Muscle of back (tissue), 11 donors: ENCODE results near the gene MRPL58. TPM values are rescaled to one million over a fixed set of nuclear protein-coding genes. Genes with fewer than 3 reads are reported as not detected.
A peak's percentile ranks its signal among the peaks of the same experiment; 100 is the strongest.
"Not testable (repeated sequence)": the region's sequence is repeated elsewhere in the genome, so short reads cannot be mapped to it uniquely, and the experiment has no call there.

Experiments
- DNase-seq, 3 donors: peaks; one replicate each; pipeline versions ENCODE4 v3.0.0 to v3.0.0-alpha.2; 2013
- polyA plus RNA-seq, 10 donors: library from polyadenylated mRNA; unstranded; fragments of 120-200 nt; gene quantifications; one replicate each; pipeline ENCODE4 v1.2.1, GENCODE V29; 2013; ENCODE audit not compliant: insufficient read length in 10 of 10

Gene MRPL58
- polyA plus RNA-seq, 10 donors, result 18.8 to 24.7 (median 21.6) TPM

DNA sequence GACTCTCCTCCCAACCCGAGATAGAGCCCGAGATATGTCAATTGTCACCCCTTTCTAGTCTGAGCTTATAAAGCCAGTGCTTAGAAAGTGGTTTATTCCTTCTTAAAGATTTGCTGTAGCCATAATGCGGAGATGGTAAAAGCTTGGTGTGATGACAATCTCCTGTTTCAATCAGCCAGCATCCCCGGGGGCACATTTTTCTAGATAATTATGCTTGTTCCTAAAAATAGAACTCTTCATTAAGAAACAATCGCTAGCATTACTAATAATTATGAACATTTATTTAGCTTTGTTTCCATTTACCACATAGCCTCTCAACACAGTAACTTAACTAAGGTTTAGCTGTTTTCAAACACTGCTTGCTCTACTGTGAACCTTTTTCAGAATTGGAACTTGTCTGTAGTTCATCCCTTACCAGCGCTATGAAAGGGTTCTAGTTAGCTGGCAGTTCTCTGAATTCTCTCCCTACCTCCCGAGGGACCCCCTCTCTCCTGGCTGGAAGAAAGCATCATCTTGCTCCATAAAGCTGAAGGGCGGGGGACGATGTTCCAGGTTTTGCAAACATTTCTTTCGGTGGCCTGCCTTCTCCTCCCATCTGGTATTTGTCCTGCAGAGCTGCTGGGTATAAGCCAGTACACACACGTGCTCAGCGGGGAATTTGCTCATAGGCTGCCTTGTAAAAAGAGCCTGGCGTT is 922 bp upstream of the MRPL58 start:
- peak; percentile 70 to 92 (median 74) for DNase-seq

DNA sequence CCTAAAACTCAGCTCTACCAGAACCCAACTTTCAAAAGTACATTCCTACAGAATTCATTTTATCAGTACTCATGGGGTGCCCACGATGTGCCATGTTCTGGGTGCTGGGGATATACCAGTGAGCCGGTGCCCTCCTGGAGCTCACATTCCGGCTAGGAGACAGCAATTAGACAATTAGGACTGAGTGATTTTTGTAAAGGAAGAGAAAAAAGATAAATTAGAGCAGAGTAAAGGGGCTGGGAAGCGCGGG is 449 bp upstream of the MRPL58 start:
- no peak for DNase-seq

DNA sequence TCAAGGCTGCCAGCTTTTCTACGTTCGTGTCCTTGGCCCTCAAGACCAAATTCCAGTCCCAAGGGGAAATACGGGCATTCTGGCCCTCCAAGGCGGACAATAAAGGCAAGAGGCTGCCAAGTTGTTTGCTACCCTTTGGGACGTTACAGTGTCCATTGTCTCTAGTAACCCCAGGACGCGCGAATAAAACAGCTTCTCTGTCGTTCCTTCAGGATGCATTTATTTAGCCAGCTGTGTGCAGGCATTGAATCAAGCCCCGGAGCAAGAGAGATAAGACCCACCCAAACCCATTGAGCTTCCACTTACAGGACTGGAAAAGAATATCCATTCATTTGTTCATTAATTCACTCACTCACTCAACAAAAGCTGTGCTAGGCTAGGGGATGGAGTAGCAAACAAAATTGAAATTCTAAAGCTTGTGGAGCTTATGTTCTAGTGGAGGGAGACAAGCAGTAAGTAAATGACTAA is 656 bp downstream of the MRPL58 start:
- no peak for DNase-seq

DNA sequence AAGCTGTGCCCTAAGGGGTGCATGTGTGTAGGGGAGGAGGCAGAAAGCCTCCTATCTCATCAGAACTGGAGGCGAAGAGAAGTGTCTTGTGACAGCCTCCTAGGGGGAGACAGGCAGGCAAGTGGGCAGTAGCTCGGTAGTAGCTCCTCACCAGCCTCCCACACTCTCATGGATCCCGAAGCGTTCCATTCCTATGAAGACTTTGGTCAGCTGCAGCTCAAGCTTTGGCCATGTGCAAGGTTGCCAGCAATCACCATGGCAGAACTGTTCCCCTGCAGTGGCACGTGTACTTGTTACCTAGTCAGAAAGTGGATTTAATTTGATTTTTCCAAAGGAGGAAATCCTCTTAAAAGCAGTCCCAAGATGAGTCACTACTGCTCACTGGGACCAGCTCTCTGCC is 6.7 kb downstream of the MRPL58 start:
- DNase-seq, result no peak

DNA sequence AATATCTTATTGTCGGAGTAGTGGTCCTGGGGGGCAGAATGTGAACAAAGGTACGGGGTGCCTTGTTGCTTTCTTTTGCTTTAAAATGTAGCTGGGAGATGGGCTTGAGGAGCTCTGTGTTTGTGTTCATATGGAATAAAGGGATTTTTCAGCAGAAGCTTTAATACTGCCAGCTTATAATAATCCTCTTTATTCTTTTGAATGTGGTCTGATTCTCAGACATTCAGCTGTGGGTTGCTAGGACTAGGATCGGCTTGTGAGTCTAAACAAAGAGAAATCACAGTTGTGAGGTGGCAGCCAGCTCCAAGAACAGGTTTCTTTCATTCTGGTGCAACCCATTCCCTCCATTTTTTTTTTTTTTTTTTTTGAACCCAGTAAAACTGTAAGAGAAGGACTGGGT is 7.2 kb downstream of the MRPL58 start:
- no peak for DNase-seq

DNA sequence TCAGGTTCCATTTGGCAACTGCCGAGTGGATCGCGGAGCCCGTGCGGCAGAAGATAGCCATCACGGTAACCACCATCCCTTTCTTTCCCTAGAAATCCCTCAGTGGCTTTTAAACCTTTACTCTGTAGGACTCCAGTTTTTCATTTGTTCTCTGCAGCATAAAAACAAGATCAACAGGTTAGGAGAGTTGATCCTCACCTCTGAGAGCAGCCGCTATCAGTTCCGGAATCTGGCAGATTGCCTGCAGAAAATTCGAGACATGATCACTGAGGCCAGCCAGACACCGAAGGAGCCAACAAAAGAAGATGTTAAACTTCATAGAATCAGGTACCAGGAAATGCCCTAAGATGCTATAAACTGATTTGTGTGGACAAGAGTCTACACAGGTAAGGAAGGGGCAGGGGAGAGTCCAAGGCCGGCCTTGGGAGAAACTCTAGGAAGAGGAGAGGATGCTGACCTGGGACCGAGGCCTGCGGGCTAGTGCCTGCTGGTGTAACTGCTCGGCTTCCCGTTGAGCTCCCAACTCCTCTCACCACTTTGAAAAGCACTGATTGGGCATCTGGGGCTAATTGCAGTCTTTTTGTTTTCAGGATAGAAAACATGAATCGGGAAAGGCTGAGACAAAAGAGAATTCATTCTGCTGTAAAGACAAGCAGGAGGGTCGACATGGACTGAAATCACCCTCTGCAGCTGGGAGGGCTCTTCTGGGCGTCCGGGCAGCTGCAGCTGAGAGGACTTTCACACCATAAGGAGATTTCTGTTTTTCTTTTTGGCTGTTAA is 8.1 kb downstream of the MRPL58 start:
- no peak for DNase-seq

DNA sequence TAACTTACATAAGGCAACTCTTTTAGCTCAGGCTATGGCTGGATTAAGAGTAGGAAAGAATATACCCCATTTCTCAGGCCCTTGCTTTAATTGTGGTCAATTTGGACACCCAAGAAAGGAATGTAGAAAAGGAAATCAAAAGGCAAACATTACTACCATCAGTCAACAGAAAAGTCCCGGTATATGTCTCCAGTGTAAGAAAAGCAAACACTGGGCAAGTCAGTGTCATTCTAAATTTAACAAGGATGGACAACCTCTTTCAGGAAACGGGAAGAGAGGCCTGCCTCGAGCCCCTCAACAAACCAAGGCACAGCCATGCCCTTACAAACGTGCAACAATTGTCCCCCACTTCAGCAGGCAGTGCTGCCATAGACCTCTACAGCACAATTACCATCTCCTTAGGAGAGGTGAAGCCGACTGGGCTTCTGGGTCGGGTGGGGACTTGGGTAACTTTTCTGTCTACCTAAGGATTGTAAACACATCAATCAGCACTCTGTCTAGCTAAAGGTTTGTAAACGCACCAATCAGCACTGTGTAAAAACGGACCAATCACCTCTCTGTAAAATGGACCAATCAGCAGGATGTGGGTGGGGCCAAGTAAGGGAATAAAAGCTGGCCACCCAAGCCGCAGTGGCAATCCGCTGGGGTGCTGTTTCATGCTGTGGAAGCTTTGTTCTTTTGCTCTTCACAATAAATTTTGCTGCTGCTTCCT is 12.4 kb downstream of the MRPL58 start:
- DNase-seq, result no peak

DNA sequence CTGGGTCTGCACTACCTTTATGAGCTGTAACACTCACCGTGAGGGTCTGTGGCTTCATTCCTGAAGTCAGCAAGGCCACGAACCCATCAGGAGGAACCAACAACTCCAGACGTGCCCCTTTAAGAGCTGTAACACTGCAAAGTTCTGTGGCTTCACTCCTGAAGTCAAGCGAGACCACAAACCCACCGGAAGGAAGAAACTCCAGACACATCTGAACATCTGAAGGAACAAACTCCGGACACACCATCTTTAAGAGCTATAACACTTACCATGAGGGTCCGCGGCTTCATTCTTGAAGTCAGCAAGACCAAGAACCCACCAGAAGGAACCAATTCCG is 12.9 kb downstream of the MRPL58 start:
- not testable (repeated sequence) for DNase-seq

DNA sequence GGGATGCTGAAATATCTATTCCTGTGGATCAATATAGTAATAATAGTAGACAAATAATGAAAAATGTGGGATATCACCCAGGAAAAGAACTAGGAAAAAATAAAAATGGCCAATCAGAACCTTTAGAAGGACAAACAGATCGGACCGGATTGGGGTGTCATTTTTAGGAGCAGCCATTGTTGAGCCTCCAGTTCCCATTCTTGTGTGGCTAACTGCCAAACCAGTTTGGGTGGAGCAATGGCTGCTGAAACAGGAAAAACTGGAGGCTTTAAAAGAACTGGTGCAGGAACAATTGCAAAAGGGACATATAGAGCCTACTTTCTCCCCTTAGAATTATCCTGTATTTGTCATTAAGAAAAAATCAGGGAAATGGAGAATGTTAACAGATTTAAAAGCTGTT is 14.2 kb downstream of the MRPL58 start:
- DNase-seq, result not testable (repeated sequence)

DNA sequence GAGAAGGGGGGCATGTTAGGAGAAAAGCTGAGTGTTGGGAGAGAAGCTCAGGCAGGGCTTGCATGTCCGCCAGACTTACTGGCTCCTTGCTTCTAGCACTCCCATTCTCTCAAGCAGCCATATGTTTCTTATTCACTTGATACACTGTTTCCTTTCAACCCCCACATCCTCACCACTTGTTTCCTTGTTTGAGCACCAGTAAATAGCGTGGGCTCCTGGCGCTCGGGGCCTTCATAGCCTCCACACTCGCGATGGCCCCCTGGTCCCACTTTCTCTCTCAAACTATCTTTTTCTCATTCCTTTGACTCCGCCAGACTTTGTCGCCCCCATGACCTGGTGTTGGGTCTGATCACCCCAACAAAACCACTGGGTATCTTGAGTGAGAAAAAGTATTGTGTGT is 17.7 kb downstream of the MRPL58 start:
- no peak for DNase-seq

DNA sequence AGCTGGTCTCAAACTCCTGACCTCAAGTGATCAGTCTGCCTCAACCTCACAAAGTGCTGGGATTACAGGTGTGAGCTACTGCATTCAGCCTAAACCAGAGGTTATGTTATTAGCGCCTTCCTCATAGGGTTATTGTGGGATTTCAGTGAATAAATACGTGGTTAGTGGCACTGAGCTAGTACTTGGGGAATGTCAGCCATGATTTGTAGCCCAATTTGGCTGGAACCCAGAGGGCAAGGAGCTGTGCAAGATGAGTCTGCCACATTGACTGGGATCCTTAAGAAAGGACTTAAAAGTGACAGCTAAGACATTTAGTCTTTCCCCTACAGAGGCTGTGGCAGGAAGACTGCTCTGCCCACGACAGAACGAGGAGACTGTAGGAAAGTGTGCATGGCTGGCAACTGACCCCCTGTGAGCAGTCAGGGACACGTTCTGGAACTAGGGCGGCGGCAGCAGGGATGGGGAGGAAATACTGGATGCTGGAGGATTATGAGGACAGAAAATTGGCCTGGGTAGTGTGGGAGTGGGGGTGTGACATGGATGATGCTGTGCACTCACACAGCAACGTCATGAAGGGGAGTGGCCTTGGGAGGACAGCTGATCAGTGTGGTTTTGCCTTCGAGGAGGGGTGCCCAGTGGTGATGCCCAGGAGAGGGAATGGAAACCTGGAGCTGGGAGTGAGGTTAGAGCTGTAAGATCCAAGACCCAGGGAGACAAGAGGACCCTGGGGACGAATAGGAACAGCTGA is 19.7 kb downstream of the MRPL58 start:
- DNase-seq, result peak; percentile 66 to 88 (median 84)

DNA sequence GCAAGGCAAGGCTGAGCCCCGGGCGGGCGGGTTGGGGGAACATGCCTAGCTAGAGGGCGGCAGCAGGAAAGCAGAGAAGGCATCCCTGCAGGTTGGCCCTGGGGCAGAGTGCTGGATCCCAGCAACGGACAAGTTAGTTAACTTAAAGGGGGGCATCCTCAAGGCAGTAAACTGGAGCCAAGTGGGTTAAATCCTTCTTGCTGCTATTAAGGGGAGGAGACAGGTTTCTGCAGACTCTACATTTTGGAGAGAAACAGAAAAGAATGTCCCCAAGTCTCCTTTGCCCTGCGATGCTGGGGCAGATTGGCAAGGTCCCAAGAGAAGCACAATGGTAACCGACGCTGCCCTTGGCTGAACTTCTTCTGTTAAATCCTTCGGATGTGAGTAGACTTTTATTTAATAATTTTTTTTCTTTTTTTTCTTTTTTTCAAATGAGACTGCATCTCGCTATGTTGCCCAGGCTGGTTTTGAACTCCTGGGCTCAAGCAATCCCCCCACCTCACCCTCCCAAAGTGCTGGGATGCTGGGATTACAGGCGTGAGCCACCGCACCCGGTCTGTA is 20.3 kb downstream of the MRPL58 start:
- DNase-seq, result peak in 2 of 3 donors; percentile 22 to 43

DNA sequence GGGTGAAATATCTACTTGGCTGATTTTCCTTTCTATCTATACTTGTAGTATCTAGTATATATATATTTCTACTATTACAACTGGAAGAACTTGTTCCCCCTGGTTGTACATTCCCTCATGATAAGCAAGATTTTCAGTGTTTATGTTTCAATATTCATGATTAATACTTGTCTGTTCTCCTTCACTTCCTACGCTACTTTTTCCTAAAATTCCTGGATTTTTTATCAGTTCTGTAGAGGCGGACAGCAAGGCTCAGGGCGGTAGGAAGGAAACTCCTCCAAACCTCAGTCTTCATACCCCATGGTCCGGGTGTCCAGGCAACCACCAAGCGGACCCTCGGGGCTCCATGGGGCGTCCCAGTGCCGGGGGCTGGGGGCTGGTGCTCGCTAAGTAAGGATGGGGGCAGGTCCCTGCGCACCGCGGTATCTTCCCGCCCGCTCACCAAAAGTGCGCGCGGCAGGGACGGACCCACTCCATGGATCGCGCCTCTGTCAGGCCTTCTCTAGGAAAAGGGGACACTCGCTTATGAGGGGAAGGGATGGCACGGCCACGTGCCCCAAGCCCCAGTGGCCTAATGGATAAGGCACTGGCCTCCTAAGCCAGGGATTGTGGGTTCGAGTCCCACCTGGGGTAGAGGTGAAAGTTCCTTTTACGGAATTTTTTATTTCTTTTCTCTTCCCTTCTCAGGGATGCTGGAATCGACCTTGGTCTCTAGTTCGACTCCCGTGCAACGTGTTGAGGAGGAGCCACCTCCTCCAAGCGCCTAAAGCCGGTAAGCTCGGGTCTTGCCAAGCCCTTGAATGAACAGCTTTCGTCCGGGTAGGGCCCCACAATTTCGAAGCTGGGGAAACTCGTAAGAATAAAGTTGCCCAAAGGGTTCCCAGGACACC is 21.1 kb downstream of the MRPL58 start:
- DNase-seq, result peak; percentile 95 to 97 (median 97)

DNA sequence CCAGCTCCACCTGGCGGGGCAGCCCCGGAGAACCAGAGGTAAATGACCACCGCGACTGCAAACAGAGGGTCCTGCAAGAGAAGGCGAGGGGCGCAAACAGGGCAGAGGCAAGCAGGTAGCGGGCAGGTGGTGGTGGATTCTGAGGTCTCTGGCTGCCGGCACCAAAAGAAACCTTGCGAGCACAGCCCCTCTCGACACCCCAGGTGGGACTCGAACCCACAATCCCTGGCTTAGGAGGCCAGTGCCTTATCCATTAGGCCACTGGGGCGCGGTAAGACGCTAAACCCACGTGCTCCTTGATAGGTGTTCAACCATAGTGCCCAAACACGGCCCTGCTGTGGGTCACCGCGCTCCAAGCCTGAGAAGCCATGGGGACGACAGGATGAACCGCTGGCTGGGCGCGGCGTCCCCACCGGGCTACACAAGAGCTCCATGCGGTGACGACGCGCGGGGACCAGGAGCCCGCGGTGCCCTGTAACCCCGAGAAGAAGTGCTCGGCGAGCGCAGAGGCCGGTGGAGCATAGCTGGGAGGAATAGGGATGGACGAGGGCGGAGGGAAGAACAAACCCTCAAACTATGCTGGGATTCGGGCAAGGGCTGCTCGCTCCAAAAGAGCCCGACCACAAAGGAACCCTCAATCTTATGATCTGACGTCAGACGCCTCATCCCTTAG is 21.9 kb downstream of the MRPL58 start:
- peak; percentile 89 to 95 (median 90) for DNase-seq

DNA sequence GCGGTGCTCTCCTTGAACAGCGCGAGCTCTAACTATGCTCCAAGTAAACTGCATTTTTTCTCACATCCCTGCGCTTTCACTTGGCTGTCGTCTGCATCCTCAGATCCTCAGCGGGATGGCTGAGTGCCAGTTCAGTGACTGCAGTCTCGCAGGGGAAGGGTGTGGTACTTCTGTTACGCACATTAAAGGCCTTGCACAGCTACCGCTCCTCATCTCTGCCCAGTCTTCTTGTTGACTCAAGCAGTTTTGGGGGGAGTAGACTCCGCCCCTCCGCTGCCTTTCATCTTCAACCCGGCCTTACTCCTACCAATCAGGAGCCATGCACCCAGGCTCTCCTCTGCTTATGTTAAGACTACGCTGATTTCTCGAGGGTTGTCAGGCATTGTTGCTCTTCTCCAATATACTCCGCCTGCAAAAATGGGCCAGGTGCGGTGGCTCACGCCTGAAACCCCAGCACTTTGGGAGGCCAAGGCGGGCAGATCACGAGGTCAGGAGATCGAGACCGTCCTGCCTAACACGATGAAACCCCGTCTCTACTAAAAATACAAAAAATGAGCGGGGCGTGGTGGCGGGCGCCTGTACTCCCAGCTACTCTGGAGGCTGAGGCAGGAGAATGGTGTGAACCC is 24.3 kb downstream of the MRPL58 start:
- peak; percentile 67 to 87 (median 83) for DNase-seq

DNA sequence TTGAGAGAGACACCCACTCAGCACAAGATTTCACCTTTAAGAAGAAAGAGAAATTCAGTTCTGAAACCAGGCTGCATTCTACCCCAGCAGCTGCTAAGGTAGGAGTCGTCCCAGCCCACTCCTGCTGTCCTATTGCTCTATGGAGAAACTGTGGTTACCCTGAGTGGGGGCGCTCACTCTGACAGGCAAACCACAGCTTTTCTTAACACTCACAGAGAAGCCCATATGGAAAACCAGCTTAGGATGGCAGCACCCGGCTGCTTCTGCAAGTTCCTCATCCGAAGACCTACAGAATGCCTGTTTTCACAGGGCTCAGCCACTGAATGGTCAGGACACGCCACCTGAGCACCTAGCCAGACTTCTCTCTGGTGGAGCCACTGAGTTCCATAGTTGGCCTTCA is 26.8 kb downstream of the MRPL58 start:
- no peak for DNase-seq

DNA sequence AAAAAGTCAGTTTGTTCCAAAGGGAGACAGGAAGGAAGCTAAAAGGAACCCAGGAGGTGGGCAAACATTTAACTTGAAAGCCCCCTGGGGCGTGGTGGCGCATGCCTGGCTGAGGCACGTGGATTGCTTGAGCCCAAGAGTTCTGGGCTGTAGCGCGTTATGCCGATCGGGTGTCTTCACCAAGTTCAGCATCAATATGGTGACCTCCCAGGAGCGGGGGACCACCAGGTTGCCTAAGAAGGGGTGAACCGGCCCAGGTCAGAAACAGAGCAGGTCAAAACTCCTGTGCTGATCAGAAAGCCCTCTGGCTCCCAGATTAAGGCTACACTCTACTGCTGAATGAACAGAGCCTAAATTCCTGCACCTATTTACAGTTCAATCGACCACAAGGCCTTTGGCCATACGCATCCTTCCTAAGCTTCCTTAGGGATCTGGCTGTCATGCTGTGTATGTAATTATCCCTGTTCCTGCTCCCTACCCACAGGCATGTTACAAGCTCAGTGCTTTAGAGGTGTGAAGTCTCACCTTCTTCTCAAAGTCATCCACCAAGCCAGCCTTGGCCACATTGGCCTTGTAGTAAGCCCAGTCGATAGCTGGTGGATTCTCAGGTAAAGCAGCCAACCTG is 29.3 kb downstream of the MRPL58 start:
- no peak for DNase-seq

DNA sequence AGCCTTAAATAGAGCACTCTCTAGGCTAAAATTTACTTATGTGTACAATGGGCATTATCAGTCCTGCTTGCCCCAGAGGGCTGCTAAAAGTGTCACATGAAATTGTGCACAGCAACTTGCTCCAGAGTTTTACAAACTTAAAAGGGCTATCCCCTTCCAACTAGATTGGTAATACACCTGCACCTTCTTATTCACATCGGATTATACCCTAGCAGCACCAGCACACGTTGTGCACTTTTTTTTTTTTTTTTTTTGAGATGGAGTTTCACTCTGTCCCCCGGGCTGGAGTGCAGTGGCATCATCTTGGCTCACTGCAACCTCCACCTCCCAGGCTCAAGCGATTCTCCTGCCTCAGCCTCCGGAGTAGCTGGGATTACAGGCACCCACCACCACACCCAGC is 31.3 kb downstream of the MRPL58 start:
- not testable (repeated sequence) for DNase-seq

DNA sequence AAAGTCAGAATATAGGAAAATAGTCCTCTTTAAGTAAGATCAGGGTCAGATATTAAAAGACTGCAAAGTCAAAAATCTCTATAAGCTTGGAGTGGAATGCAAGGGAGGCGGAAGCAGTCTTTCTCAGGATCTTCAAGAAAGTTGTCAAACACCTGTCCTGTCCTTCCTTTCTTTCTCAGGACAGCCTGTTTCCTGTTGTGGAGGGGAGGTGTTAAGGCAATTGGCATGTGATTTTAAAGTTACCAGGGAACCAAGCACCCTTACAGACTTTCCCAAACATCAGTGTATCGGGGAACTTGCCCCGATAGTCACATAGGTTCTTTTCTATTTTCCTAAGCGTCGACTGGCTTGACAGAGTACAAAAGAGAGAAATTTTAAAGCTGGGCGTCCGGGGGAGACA is 32.2 kb downstream of the MRPL58 start:
- DNase-seq, result no peak
